Cardiac muscle cell (in vitro differentiated cells and primary cell): ENCODE data around the gene AZIN2. TPM values are rescaled to one million over a fixed set of nuclear protein-coding genes. Genes with fewer than 3 reads are reported as not detected.

ENCODE experiments used
- DNase-seq, 2 donors: peaks; one replicate each; pipeline versions ENCODE4 v3.0.0 to v3.0.0-alpha.2; 2010 to 2017; ENCODE audit warnings: low read depth in 1 of 2, low spot score in 1 of 2
- H3K27ac ChIP-seq: fragments of 200-600 bp; sonication (generic); 2 replicates; pipeline ENCODE4 v1.5.1; 2016
- H3K27me3 ChIP-seq: fragments of 200-600 bp; sonication (generic); 2 replicates; pipeline ENCODE4 v1.6.0; 2016; ENCODE audit warnings: control low read depth
- H3K36me3 ChIP-seq: fragments of 200-600 bp; sonication (generic); 2 replicates; pipeline ENCODE4 v1.5.1; 2016; ENCODE audit warnings: control low read depth
- H3K4me1 ChIP-seq: fragments of 200-600 bp; sonication (generic); 2 replicates; pipeline ENCODE4 v1.8.1; 2017; ENCODE audit warnings: low read depth, mild to moderate bottlenecking, mixed run types
- H3K4me3 ChIP-seq: fragments of 200-600 bp; sonication (generic); 2 replicates; pipeline ENCODE4 v1.5.1; 2016; ENCODE audit warnings: mild to moderate bottlenecking
- H3K9me3 ChIP-seq: fragments of 200-600 bp; sonication (generic); 2 replicates; pipeline ENCODE4 v1.5.1; 2017; ENCODE audit warnings: low read depth, mild to moderate bottlenecking, control low read depth
- polyA plus RNA-seq: library from polyadenylated mRNA; unstranded; fragments of >200 nt; fragmentation: Nextera tagmentation; extraction: Ambion mirVana; gene quantifications from 2 replicates; pipeline ENCODE4 v1.2.1, GENCODE V29; 2016
- total RNA-seq: library from RNA; depleted of rRNA; stranded (reverse); fragments of >200 nt; gene quantifications from 2 replicates; pipeline ENCODE4 v1.2.3, GENCODE V29; 2016
- TF ChIP-seq, protein P1 (sequence below): IDR thresholded peaks from 2 replicates; pipeline ENCODE4 v1.5.1; 2012; ENCODE audit warnings: low read depth, mild to moderate bottlenecking, low read length

Gene AZIN2
- total and polyA plus RNA-seq, 2 experiments from 2014 or later = 7.7 to 18.6 TPM

DNA sequence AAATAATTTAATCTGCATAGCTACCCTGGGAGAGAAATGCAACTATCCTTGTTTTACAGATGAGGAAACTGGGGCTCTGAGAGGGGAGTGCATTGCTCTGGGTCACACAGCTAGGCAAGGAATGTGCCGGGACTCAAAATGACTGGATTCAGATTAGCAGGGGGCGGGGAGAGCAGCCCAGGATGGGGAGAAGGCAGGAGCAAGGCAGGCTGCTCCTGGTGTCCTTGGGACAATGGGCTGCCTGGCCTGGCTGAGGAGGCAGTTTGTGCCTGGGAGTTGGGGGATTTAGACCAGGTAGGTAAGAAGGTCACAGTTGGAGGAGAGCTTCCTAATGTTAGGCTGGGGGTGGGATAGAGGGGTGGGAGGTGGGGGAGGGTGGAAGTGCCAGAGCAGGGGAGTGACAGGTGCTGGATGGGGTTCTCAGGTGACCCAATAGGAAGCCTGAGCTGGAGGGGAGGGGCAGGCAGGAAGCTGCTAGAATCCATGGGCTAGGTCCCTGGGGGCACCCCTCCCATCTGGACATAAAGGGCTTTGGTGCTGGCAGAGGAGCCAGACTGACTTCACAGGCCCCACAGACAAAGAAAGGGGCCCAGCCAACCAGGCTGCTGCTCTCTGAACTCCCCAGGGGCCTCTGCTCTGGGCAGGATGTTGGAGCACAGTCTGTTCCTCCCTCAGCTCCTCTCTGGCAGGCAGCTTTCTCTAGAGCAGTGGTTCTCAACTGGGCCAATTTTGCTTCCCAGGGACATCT is 71.9 kb downstream of the AZIN2 start:
- H3K27ac ChIP-seq = no peak overlapping the region

DNA sequence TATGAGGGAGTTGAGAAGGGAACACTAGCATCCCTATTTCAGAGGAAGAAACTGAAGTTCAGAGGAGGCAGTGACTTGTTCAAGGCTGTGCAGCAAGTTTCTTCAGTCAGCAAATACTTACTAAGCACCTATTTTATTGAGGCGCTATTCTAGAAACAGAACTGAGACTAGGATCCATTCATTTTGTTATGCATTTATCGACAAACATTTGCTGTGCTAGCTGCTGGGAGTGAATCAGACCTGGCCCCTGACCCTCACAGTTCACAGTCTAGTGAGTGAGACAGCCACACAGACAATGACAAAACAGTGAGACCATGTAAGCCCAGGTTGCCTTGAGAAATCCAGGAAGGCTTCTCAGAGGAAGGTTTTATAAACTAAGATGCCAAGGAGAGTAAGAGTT is 72.7 kb downstream of the AZIN2 start:
- no peaks in the 10 kb centered on the region for H3K4me1 ChIP-seq
- no peak overlapping the region for H3K4me3 ChIP-seq
- no peaks in the 10 kb centered on the region for H3K36me3 ChIP-seq
- H3K27me3 ChIP-seq = no peaks in the 10 kb centered on the region
- H3K9me3 ChIP-seq = no peaks in the 10 kb centered on the region
- no peak overlapping the region for H3K27ac ChIP-seq
- no peak for DNase-seq
- TF ChIP-seq, protein P1, sequence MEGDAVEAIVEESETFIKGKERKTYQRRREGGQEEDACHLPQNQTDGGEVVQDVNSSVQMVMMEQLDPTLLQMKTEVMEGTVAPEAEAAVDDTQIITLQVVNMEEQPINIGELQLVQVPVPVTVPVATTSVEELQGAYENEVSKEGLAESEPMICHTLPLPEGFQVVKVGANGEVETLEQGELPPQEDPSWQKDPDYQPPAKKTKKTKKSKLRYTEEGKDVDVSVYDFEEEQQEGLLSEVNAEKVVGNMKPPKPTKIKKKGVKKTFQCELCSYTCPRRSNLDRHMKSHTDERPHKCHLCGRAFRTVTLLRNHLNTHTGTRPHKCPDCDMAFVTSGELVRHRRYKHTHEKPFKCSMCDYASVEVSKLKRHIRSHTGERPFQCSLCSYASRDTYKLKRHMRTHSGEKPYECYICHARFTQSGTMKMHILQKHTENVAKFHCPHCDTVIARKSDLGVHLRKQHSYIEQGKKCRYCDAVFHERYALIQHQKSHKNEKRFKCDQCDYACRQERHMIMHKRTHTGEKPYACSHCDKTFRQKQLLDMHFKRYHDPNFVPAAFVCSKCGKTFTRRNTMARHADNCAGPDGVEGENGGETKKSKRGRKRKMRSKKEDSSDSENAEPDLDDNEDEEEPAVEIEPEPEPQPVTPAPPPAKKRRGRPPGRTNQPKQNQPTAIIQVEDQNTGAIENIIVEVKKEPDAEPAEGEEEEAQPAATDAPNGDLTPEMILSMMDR = no peak

More for the DNA sequence above, 71.9 kb downstream of the AZIN2 start:
- DNase-seq = peak in 1 of 2 donors; percentile 90
- H3K4me1 ChIP-seq = no peaks in the 10 kb centered on the region
- no peaks in the 10 kb centered on the region for H3K36me3 ChIP-seq
- TF ChIP-seq, protein P1 = no peak
- no peaks in the 10 kb centered on the region for H3K27me3 ChIP-seq
- no peak overlapping the region for H3K4me3 ChIP-seq
- no peaks in the 10 kb centered on the region for H3K9me3 ChIP-seq

DNA sequence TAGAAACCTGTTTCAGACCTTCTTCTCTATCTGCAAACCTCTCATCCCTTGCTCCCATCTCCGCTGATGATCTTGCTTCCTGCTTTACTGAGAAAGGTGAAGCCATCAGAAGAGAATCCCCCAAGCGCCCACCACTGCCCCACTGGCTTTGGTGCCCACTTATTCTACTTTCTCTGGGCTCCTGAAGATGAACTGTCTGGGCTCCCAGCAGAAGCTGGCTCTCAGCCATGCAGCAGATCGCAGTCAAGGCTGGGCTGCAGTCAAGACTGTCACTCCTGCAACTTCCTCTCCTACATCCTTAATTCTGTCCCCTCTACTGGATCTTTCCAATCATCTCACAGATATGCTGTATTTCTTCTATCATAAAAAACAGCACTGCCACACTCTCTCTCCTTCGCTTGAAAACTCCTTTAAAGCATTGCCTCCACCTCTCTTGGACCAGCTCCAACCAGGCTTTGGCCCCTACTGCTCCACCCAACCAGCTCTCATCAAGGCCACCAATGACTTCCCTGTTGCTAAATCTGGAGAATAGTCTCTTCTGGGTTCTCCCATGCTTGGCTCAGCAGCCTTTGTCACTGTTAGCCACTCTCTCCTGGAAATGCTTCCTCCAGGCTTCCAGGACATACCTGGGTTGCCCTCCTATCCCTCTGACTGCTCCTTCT is 75.1 kb downstream of the AZIN2 start:
- Histone ChIP-seq H3K27ac (no peak overlapping the region), H3K27me3 (no peaks in the 10 kb centered on the region), H3K9me3 (no peaks in the 10 kb centered on the region), H3K4me1 (no peaks in the 10 kb centered on the region), H3K4me3 (no peak overlapping the region), H3K36me3 (no peaks in the 10 kb centered on the region)
- TF ChIP-seq, protein P1 = no peak
- no peak for DNase-seq

DNA sequence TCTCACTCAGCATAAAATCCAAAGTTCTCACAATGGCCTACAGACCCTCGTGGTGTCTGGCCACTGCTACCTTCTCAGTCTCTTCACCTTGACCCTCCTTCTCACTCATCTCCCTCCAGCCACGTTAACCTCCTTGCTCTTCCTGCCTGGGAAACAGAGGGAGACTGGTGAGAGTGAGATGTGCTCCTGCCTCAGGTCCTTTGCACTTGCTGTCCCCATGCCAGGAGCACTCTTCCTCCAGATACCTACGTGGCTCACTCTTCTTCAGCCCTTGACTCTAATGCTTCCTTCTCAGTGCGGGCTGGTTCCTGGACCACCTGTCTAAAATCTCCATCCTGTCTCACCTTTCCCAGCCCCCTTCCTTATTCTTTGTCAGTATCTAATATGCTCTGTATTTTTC is 76.2 kb downstream of the AZIN2 start:
- no peak overlapping the region for H3K4me3 ChIP-seq
- H3K4me1 ChIP-seq = no peaks in the 10 kb centered on the region
- H3K9me3 ChIP-seq = no peaks in the 10 kb centered on the region
- no peaks in the 10 kb centered on the region for H3K36me3 ChIP-seq
- H3K27ac ChIP-seq = no peak overlapping the region
- TF ChIP-seq, protein P1 = no peak
- H3K27me3 ChIP-seq = no peaks in the 10 kb centered on the region
- DNase-seq = no peak

DNA sequence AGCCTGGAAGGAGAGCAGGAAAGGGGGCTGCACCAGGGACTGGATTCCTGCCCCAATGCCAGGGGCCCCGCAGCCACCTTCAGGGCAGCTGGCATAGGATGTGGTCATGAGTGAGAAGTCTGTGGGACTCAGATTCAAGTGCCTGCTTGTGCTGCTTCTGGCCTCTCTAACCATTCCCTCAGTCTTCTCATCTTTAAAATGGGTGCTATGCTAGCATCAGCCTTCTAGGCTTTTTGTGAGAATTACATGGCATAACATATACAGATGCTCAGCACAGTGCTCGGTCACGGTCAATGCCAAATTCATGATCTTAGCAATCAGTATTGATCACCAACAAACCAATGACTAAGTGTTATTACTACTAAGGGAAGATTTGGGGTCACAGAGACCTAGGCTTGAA is 77.4 kb downstream of the AZIN2 start:
- H3K27ac ChIP-seq = no peak overlapping the region
- no peaks in the 10 kb centered on the region for H3K4me1 ChIP-seq
- no peak overlapping the region for H3K4me3 ChIP-seq
- H3K9me3 ChIP-seq = no peaks in the 10 kb centered on the region
- no peaks in the 10 kb centered on the region for H3K36me3 ChIP-seq
- H3K27me3 ChIP-seq = no peaks in the 10 kb centered on the region
- TF ChIP-seq, protein P1 = no peak
- no peak for DNase-seq
